Hepatocyte (in vitro differentiated cells): ENCODE data around the gene MTARC2. TPM values are rescaled to one million over a fixed set of nuclear protein-coding genes. Genes with fewer than 3 reads are reported as not detected.
A peak's percentile ranks its signal among the peaks of the same experiment; 100 is the strongest.

Source experiments
- DNase-seq: peaks from one replicate; pipeline ENCODE4 v3.0.0-alpha.2; 2016; ENCODE audit warnings: low spot score
- H2AFZ ChIP-seq: fragments of 200-600 bp; sonication (generic); 2 replicates; pipeline ENCODE4 v1.6.0; 2016; ENCODE audit warnings: antibody characterized with exemption, mild to moderate bottlenecking
- H3K27ac ChIP-seq: fragments of 200-600 bp; sonication (generic); 2 replicates; pipeline ENCODE4 v1.5.1; 2016; ENCODE audit warnings: mild to moderate bottlenecking
- H3K27me3 ChIP-seq: fragments of 200-600 bp; sonication (generic); 2 replicates; pipeline ENCODE4 v1.6.1; 2016
- H3K36me3 ChIP-seq: fragments of 200-600 bp; sonication (generic); replicated peaks from 2 replicates; pipeline ENCODE4 v1.5.1; 2016; ENCODE audit warnings: low read depth; ENCODE audit not compliant: insufficient read depth
- H3K4me1 ChIP-seq: fragments of 200-600 bp; sonication (generic); 2 replicates; pipeline ENCODE4 v1.5.1; 2016; ENCODE audit warnings: mild to moderate bottlenecking, moderate library complexity; ENCODE audit not compliant: insufficient read depth
- H3K4me2 ChIP-seq: fragments of 200-600 bp; sonication (generic); 2 replicates; pipeline ENCODE4 v1.6.0; 2016
- H3K4me3 ChIP-seq: fragments of 200-600 bp; sonication (generic); 2 replicates; pipeline ENCODE4 v1.5.1; 2016; ENCODE audit warnings: mild to moderate bottlenecking
- H3K79me2 ChIP-seq: fragments of 200-600 bp; sonication (generic); 2 replicates; pipeline ENCODE4 v1.6.0; 2017; ENCODE audit warnings: mild to moderate bottlenecking
- H3K9me2 ChIP-seq: fragments of 200-600 bp; sonication (generic); replicated peaks from 2 replicates; pipeline ENCODE4 v1.6.0; 2017; ENCODE audit warnings: mild to moderate bottlenecking; ENCODE audit not compliant: insufficient read depth
- H3K9me3 ChIP-seq: fragments of 200-600 bp; sonication (generic); 2 replicates; pipeline ENCODE4 v1.5.1; 2016; ENCODE audit warnings: low read depth, mild to moderate bottlenecking
- H4K20me1 ChIP-seq: fragments of 200-600 bp; sonication (generic); 2 replicates; pipeline ENCODE4 v1.6.0; 2016; ENCODE audit warnings: mild to moderate bottlenecking; ENCODE audit not compliant: insufficient read depth, poor library complexity, severe bottlenecking
- EZH2 ChIP-seq: fragments of 200-600 bp; sonication (generic); IDR thresholded peaks from 2 replicates; pipeline ENCODE4 v1.6.1; 2016; ENCODE audit warnings: antibody characterized with exemption, mild to moderate bottlenecking, borderline replicate concordance
- EZH2phosphoT487 ChIP-seq: fragments of 200-600 bp; sonication (generic); IDR thresholded peaks from one replicate; pipeline ENCODE4 v1.6.1; 2018; ENCODE audit warnings: antibody characterized with exemption, mild to moderate bottlenecking, low read depth, moderate library complexity; ENCODE audit not compliant: unreplicated experiment, severe bottlenecking
- WGBS: methylation state at CpG from one replicate; pipeline ENCODE4 v1.1.6; 2016; ENCODE audit warnings: low lambda C conversion rate; ENCODE audit errors: missing lambda C conversion rate; 5-methylcytosine and 5-hydroxymethylcytosine counted together
- polyA plus RNA-seq: library from polyadenylated mRNA; unstranded; fragments of >200 nt; fragmentation: Nextera tagmentation; extraction: Ambion mirVana; gene quantifications from 2 replicates; pipeline ENCODE4 v1.2.1, GENCODE V29; 2016
- total RNA-seq: library from RNA; depleted of rRNA; stranded (reverse); fragments of >200 nt; gene quantifications from 2 replicates; pipeline ENCODE4 v1.2.3, GENCODE V29; 2014
- TF ChIP-seq, protein P1 (sequence below): fragments of 200-600 bp; sonication (generic); IDR thresholded peaks from 2 replicates; pipeline ENCODE4 v1.5.1; 2016; ENCODE audit warnings: antibody characterized with exemption, mild to moderate bottlenecking; ENCODE audit not compliant: poor library complexity

Gene MTARC2
- total and polyA plus RNA-seq, 2 experiments from 2014 or later, result 23.7 to 24.4 TPM

DNA sequence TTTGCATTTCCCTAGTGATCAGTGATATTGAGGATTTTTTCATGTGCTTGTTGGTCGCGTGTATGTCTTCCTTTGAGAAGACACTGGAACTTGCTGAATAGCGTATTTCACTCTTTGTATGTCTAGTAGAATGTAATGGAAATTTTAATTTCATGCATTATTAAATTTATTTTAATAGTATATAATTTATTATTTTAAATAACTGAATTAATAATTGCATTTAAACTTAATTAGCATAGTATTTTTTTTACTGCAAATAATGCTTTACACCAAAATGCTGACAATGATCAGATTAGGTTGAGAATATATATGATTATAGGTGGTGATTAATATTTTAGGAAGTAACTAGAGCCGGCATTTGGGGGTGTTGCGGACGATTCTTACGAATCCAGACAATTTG, 28.1 kb downstream of the MTARC2 start:
- Histone ChIP-seq H3K9me3 (no peaks in the 10 kb centered on the region), H3K4me1 (no peaks in the 10 kb centered on the region), H3K36me3 (no peaks in the 10 kb centered on the region), H3K79me2 (no peaks in the 10 kb centered on the region), H3K27ac (no peak overlapping the region), H2AFZ (no peak overlapping the region), H3K27me3 (no peaks in the 10 kb centered on the region), H3K4me2 (no peak overlapping the region), H3K9me2 (no peaks in the 10 kb centered on the region), H3K4me3 (no peak overlapping the region), H4K20me1 (no peaks in the 10 kb centered on the region)
- no peak for DNase-seq
- TF ChIP-seq, protein P1, sequence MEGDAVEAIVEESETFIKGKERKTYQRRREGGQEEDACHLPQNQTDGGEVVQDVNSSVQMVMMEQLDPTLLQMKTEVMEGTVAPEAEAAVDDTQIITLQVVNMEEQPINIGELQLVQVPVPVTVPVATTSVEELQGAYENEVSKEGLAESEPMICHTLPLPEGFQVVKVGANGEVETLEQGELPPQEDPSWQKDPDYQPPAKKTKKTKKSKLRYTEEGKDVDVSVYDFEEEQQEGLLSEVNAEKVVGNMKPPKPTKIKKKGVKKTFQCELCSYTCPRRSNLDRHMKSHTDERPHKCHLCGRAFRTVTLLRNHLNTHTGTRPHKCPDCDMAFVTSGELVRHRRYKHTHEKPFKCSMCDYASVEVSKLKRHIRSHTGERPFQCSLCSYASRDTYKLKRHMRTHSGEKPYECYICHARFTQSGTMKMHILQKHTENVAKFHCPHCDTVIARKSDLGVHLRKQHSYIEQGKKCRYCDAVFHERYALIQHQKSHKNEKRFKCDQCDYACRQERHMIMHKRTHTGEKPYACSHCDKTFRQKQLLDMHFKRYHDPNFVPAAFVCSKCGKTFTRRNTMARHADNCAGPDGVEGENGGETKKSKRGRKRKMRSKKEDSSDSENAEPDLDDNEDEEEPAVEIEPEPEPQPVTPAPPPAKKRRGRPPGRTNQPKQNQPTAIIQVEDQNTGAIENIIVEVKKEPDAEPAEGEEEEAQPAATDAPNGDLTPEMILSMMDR, result no peak
- TF ChIP-seq EZH2phosphoT487 (no peak), EZH2 (no peak)
- 98% methylated on average over 7 of the region's 7 CpGs for WGBS

DNA sequence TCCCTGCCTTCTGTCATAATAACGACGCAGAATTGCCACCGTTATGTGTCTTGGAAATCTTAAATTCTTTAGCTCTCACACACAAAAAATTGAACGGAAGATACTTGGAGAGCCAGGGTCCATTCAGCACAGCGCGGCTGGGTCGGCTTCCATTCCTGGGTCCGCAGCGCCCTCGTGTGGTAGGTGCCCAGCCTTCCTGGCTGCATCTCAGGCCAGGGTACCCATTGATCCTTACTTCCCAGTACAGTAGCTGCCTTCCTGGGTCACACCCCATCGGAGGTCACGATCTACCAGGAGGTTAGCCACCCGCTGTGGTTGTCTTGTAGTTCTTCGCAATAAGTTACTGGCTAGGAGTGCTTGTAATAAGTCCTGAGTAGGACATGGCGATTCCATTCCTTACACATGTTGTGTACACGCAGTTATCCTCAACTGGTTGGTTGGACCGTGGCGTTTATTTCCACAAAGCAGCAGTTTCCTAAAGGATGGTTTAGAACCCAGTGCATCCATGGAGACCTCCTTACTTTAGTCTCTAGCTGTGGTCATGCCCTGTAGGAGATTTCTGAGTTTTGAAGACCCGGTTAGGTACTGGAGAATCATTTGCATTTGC, 28.7 kb downstream of the MTARC2 start:
- Histone ChIP-seq H4K20me1 (no peaks in the 10 kb centered on the region), H3K9me2 (no peaks in the 10 kb centered on the region), H3K4me3 (no peak overlapping the region), H3K4me1 (no peaks in the 10 kb centered on the region), H3K9me3 (no peaks in the 10 kb centered on the region), H3K27me3 (no peaks in the 10 kb centered on the region), H3K36me3 (no peaks in the 10 kb centered on the region), H3K4me2 (no peak overlapping the region), H3K79me2 (no peaks in the 10 kb centered on the region), H3K27ac (no peak overlapping the region), H2AFZ (no peak overlapping the region)
- WGBS, result 30% methylated on average over 19 of the region's 19 CpGs
- peak; percentile 90 for DNase-seq
- TF ChIP-seq EZH2phosphoT487 (no peak), EZH2 (no peak)
- TF ChIP-seq, protein P1, result peak; percentile 89

DNA sequence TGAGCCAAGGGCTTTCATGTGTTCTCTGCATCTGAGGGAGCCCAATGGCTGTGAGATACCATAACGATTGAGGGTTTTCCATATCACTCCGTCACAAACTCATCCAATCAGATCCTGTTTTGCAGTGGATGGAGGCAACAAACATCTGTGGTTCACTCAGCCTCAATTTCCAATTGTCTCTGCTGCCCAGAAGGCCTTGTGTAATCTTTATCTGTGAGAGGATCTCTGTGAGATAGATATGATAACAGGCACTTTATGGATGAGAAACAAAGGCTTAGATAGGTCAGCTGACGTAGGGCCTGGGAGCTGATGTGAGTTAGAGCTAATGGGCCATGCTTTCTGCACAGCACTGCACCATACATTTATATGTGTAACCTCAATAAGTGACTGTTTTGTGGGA, 35.3 kb downstream of the MTARC2 start:
- TF ChIP-seq, protein P1, result no peak
- TF ChIP-seq EZH2, result no peak
- no peak for TF ChIP-seq EZH2phosphoT487

DNA sequence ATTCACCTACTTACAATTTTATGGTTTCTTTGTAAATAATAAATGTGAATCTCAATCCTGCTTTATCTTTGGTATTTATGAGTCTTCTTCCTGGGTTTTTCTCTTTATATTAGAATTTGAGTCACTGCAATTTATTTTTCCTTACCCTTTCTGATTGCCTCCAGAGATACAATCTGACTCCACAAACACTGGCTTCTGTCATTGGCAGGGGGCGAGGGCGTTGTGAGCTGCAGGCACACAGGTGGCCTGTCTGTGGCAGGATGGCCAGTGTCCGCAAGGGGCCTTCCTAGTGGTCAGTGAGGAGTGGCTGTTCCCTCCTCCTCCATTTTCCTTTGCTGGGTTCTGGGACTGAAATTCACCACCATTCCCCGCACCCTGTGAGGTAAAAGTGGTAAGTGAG, 36.6 kb downstream of the MTARC2 start:
- H4K20me1 ChIP-seq, result no peaks in the 10 kb centered on the region
- H2AFZ ChIP-seq, result no peak overlapping the region
- WGBS, result 87% methylated on average over 4 of the region's 4 CpGs
- H3K36me3 ChIP-seq, result no peaks in the 10 kb centered on the region
- no peak overlapping the region for H3K4me2 ChIP-seq
- no peak for TF ChIP-seq EZH2phosphoT487
- no peak for TF ChIP-seq EZH2
- TF ChIP-seq, protein P1, result no peak
- H3K27me3 ChIP-seq, result no peaks in the 10 kb centered on the region
- H3K27ac ChIP-seq, result peak overlapping the region; percentile 31
- no peaks in the 10 kb centered on the region for H3K9me3 ChIP-seq
- H3K79me2 ChIP-seq, result no peaks in the 10 kb centered on the region
- no peak for DNase-seq
- peaks cover 15% of the 10 kb centered on the region for H3K4me1 ChIP-seq
- H3K9me2 ChIP-seq, result no peaks in the 10 kb centered on the region
- no peak overlapping the region for H3K4me3 ChIP-seq

More for the DNA sequence above, 35.3 kb downstream of the MTARC2 start:
- Histone ChIP-seq H3K27me3 (no peaks in the 10 kb centered on the region), H2AFZ (no peak overlapping the region), H3K4me1 (peaks cover 15% of the 10 kb centered on the region), H3K27ac (no peak overlapping the region), H3K4me2 (no peak overlapping the region), H3K9me3 (no peaks in the 10 kb centered on the region), H3K36me3 (no peaks in the 10 kb centered on the region), H3K9me2 (no peaks in the 10 kb centered on the region), H3K4me3 (no peak overlapping the region), H4K20me1 (no peaks in the 10 kb centered on the region), H3K79me2 (no peaks in the 10 kb centered on the region)
- DNase-seq, result no peak
- WGBS, result 78% methylated on average over 3 of the region's 3 CpGs
